Neural crest cell (in vitro differentiated cells): Measurements from ENCODE around the gene KCNA2. TPM values are rescaled to one million over a fixed set of nuclear protein-coding genes. Genes with fewer than 3 reads are reported as not detected.

Source experiments
- DNase-seq: peaks from one replicate; pipeline ENCODE4 v3.0.0; 2021; ENCODE audit warnings: low read depth, mixed read lengths, low spot score
- H3K27ac Mint-ChIP-seq: one replicate; pipeline ENCODE4 v1.8.0; 2021; ENCODE audit warnings: mild to moderate bottlenecking, mixed read lengths; ENCODE audit not compliant: unreplicated experiment
- H3K27me3 Mint-ChIP-seq: 2 replicates; pipeline ENCODE4 v1.8.0; 2021; ENCODE audit warnings: low read depth, mild to moderate bottlenecking, mixed read lengths
- H3K36me3 Mint-ChIP-seq: 2 replicates; pipeline ENCODE4 v1.8.0; 2021; ENCODE audit warnings: low read depth, mild to moderate bottlenecking, mixed read lengths
- H3K4me1 Mint-ChIP-seq: 2 replicates; pipeline ENCODE4 v1.8.0; 2021; ENCODE audit warnings: mixed read lengths
- H3K4me3 Mint-ChIP-seq: one replicate; pipeline ENCODE4 v1.8.0; 2021; ENCODE audit warnings: mild to moderate bottlenecking, mixed read lengths
- H3K9me3 Mint-ChIP-seq: 2 replicates; pipeline ENCODE4 v1.8.0; 2021; ENCODE audit warnings: mixed read lengths
- total RNA-seq: library from RNA; stranded (reverse); gene quantifications from 2 replicates; pipeline ENCODE4 v1.2.1, GENCODE V29; 2021
- TF ChIP-seq, protein P1 (sequence below): fragments of 200-600 bp; sonication (generic); conservative IDR thresholded peaks from 2 replicates; pipeline ENCODE4 v1.5.0; 2021; ENCODE audit warnings: antibody characterized with exemption, mild to moderate bottlenecking

The KCNA2 gene
- total RNA-seq, 1 donor from 2014 or later, result 2.5 TPM

DNA sequence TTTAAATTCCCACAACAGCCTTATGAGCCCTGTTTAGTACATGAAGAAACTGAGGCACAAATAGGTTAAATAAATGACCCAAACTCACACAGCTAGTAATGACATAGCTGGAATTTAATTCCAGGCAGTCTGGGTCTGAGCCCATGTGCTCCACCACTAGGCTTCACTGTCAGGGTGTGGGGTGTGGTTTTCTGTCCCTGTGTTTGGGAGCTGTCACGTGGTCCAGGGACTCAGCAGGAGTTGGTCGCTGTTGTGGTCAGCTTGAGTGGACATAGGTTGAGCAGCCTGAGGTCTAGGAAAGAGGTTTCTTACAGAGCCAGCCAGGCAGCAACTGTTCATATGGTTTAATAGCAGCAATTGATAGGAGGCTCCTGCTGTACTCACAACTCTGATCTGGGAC is 59.1 kb downstream of the KCNA2 start:
- peaks cover 52% of the 10 kb centered on the region for H3K27me3 Mint-ChIP-seq
- no peak for DNase-seq
- no peaks in the 10 kb centered on the region for H3K36me3 Mint-ChIP-seq
- TF ChIP-seq, protein P1, sequence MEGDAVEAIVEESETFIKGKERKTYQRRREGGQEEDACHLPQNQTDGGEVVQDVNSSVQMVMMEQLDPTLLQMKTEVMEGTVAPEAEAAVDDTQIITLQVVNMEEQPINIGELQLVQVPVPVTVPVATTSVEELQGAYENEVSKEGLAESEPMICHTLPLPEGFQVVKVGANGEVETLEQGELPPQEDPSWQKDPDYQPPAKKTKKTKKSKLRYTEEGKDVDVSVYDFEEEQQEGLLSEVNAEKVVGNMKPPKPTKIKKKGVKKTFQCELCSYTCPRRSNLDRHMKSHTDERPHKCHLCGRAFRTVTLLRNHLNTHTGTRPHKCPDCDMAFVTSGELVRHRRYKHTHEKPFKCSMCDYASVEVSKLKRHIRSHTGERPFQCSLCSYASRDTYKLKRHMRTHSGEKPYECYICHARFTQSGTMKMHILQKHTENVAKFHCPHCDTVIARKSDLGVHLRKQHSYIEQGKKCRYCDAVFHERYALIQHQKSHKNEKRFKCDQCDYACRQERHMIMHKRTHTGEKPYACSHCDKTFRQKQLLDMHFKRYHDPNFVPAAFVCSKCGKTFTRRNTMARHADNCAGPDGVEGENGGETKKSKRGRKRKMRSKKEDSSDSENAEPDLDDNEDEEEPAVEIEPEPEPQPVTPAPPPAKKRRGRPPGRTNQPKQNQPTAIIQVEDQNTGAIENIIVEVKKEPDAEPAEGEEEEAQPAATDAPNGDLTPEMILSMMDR, result no peak
- H3K4me3 Mint-ChIP-seq, result no peak overlapping the region
- H3K9me3 Mint-ChIP-seq, result no peaks in the 10 kb centered on the region
- no peak overlapping the region for H3K27ac Mint-ChIP-seq
- no peaks in the 10 kb centered on the region for H3K4me1 Mint-ChIP-seq

DNA sequence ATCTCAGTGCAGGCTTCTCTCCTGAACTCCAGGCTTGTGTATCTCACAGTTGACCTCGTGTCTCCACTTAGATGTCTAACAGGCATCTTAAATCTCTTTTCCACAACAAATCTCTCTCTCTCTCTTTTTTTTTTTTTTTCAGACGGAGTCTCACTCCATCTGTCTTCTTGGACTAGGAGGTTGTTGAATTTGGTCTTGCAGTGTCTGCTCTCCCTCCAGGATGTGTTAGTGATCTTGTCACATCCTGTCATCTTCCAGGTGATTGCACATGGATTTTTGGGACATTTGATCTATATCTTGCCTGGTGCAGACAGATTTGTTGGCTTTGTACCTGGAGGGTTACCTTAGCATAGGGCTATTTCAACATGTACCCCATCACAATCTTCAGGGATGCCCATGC is 60.7 kb downstream of the KCNA2 start:
- DNase-seq, result no peak
- Mint-ChIP-seq H3K27me3 (peaks cover 48% of the 10 kb centered on the region), H3K27ac (no peak overlapping the region), H3K36me3 (no peaks in the 10 kb centered on the region), H3K9me3 (no peaks in the 10 kb centered on the region), H3K4me1 (no peaks in the 10 kb centered on the region), H3K4me3 (no peak overlapping the region)
- TF ChIP-seq, protein P1, result no peak

DNA sequence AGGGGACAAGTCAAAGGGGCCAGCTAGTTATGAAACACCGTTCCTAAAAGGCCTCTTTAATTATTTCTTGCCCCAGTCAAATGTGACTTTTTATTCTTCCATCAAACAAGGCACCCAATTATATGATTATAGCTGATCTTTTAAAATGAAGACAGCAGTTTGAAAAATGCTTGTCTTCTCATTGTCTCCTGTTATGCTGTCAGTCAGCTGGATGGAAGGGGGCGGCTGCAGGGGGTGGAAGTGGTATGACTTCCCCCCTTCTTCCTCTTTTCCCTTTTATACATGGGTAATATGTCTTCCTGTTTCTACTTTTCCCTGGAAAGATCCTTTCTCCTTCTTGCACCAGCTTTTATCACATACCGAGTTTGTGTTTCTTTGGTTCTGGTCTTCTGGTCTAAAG is 61.4 kb downstream of the KCNA2 start:
- TF ChIP-seq, protein P1, result no peak
- H3K4me1 Mint-ChIP-seq, result no peaks in the 10 kb centered on the region
- H3K27me3 Mint-ChIP-seq, result peaks cover 50% of the 10 kb centered on the region
- H3K27ac Mint-ChIP-seq, result no peak overlapping the region
- no peaks in the 10 kb centered on the region for H3K36me3 Mint-ChIP-seq
- no peak for DNase-seq
- H3K9me3 Mint-ChIP-seq, result no peaks in the 10 kb centered on the region
- H3K4me3 Mint-ChIP-seq, result no peak overlapping the region

Other genes starting within 250 kb of the KCNA2 start
- 0.96 and 1.8 TPM in 2 replicates for gene SLC16A4, start 215.3 kb downstream of the KCNA2 start, total RNA-seq
- 116 and 128 TPM in 2 replicates for gene LAMTOR5, start 198.7 kb downstream of the KCNA2 start, total RNA-seq
- not detected in 2 replicates for gene PROK1, start 155.2 kb downstream of the KCNA2 start, total RNA-seq
- not detected in 2 replicates for gene KCNA10, start 87.2 kb downstream of the KCNA2 start, total RNA-seq
- 2.8 TPM in 2 replicates for gene KCNA3, start 68.6 kb upstream of the KCNA2 start, total RNA-seq